ENCODE data around the gene PLPP4. TPM values are rescaled to one million over a fixed set of nuclear protein-coding genes. Genes with fewer than 3 reads are reported as not detected.
A peak's percentile ranks its signal among the peaks of the same experiment; 100 is the strongest.

The PLPP4 gene
- total RNA-seq, 2 donors from 2014 or later = not detected

DNA sequence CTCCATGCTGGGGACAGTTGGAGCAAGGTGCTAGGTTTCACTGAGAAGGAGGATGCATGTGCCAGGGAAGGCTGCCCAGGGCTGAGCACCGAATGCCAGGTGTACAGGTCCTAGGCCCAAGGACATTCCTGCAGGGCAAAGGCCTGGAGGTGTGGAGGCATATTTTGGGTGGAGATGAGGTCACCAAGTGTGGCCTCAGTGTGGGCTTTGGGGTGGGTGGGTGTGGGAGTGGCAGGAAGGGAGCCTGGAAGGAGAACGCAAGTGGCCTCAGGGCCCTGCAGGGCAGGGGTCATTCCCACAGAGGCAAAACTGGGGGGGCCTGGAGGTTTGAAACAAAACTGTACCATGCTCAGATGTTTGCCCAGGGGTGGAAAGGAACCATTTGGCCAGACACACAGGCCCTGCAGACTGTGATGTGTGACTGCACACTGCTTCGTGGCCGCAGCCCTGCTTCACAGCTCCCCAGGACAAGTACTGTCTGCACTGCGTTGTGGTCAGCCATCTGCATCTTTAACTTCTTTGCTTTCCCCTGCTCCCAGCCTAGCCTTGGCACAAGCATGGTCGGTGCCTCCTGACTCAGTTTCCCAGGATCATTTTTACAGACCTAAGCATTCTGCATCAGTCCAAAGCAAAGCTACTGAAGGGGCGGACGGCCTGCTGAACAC, 5.1 kb downstream of the PLPP4 start:
- Mint-ChIP-seq H3K27me3 (peaks cover 21 to 22% of the 10 kb centered on the region in 2 donors), H3K4me3 (no peak overlapping the region), H3K27ac (no peak overlapping the region), H3K9me3 (no peaks in the 10 kb centered on the region), H3K4me1 (ENCODE audit: low read depth in 2 of 2) (no peaks in the 10 kb centered on the region), H3K36me3 (no peaks in the 10 kb centered on the region)
- DNase-seq (ENCODE audit: low spot score) (no peak), ATAC-seq (no peak)

DNA sequence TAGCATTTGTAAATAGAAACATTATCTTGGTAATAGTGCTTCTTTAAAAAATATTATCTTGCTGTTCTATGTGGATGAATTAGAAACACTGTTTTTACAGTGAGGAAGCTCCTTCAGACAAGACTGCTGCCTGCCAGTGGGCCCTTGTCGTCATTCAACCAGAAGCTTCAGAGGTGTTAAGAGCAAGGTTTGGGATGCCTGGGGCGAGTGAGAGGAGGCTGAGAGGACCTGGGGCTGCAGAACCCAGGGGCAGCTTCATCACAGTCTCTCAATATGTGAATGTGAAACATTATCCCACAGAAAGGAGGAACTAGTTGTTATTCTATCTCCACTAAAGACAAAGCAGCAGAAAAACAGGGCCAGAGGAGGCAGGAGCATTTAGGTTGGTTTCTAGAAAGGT, 8.1 kb downstream of the PLPP4 start:
- Mint-ChIP-seq H3K27ac (no peak overlapping the region), H3K4me3 (no peak overlapping the region), H3K36me3 (no peaks in the 10 kb centered on the region), H3K4me1 (ENCODE audit: low read depth in 2 of 2) (no peaks in the 10 kb centered on the region), H3K9me3 (no peaks in the 10 kb centered on the region), H3K27me3 (peaks cover 7 to 8% of the 10 kb centered on the region in 2 donors)
- ATAC-seq = no peak
- DNase-seq (ENCODE audit: low spot score) = no peak

DNA sequence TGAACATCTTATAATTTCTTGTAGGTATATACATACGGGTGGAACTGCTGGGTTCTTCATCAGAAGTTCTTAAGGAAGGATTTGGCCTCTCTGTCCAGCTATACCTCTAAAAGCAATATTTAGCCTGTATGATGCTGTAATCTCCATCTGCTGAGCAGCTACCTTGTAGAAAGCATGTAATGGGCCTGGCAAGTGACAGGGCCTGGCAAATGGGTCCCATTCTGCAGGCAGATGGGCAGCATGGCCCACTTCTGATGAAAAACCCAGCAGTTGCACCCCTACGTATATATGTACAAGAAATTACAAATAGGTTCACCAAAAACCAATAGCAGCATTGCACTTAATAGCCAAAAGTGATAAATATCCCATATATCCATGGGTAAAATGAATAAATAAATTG, 9.0 kb downstream of the PLPP4 start:
- Mint-ChIP-seq H3K27me3 (peaks cover 4 to 6% of the 10 kb centered on the region in 2 donors), H3K4me3 (no peak overlapping the region), H3K27ac (no peak overlapping the region), H3K4me1 (ENCODE audit: low read depth in 2 of 2) (no peaks in the 10 kb centered on the region), H3K9me3 (no peaks in the 10 kb centered on the region), H3K36me3 (no peaks in the 10 kb centered on the region)
- DNase-seq (ENCODE audit: low spot score) = no peak
- no peak for ATAC-seq

DNA sequence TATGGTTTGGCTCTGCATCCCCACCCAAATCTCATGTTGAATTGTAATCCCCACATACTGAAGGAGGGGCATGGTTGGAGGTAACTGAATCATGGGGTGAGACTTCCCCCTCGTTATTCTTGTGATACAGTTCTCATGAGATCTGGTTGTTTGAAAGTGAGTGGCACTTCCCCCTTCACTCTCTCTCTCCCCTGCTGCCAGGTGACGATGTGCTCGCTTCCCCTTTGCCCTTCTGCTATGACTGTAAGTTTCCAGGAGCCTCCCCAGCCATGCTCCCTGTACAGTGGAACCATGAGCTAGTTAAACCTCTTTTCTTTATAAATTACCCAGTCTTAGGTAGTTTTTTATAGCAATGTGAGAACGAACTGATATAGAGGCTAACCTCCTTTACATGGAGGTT, 16.6 kb downstream of the PLPP4 start:
- ATAC-seq = no peak

DNA sequence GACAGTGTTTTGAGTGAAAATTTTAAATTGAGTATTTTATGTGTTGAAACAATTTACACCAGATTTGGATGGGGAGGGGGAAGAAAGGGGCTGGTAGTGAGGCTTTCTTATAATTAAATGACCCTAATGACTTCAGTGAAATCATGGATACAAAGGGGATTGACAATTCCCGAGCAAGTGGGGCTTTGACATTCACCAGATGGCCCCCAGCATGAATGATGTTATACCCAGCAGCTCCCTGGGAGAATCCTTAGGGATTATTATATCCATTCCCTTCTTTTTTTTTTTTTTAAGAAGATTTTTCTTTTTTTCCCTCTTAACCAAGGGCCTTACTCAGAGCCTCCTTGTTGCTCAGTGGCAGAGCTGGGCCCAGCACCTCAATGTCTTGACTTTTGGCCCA, 17.9 kb downstream of the PLPP4 start:
- Mint-ChIP-seq H3K4me1 (ENCODE audit: low read depth in 2 of 2) (no peaks in the 10 kb centered on the region), H3K27ac (no peak overlapping the region), H3K27me3 (peaks cover 26 to 30% of the 10 kb centered on the region in 2 donors), H3K36me3 (peaks cover 6% of the 10 kb centered on the region), H3K9me3 (peaks cover 3% of the 10 kb centered on the region), H3K4me3 (no peak overlapping the region)
- no peak for DNase-seq (ENCODE audit: low spot score)
- no peak for ATAC-seq

More for the DNA sequence above, 16.6 kb downstream of the PLPP4 start:
- no peak overlapping the region for H3K27ac Mint-ChIP-seq
- peaks cover 6% of the 10 kb centered on the region for H3K36me3 Mint-ChIP-seq
- H3K27me3 Mint-ChIP-seq = peaks cover 22% of the 10 kb centered on the region in 2 donors
- peaks cover 3% of the 10 kb centered on the region for H3K9me3 Mint-ChIP-seq
- no peak overlapping the region for H3K4me3 Mint-ChIP-seq
- H3K4me1 Mint-ChIP-seq (ENCODE audit: low read depth in 2 of 2) = no peaks in the 10 kb centered on the region
- DNase-seq (ENCODE audit: low spot score) = no peak

DNA sequence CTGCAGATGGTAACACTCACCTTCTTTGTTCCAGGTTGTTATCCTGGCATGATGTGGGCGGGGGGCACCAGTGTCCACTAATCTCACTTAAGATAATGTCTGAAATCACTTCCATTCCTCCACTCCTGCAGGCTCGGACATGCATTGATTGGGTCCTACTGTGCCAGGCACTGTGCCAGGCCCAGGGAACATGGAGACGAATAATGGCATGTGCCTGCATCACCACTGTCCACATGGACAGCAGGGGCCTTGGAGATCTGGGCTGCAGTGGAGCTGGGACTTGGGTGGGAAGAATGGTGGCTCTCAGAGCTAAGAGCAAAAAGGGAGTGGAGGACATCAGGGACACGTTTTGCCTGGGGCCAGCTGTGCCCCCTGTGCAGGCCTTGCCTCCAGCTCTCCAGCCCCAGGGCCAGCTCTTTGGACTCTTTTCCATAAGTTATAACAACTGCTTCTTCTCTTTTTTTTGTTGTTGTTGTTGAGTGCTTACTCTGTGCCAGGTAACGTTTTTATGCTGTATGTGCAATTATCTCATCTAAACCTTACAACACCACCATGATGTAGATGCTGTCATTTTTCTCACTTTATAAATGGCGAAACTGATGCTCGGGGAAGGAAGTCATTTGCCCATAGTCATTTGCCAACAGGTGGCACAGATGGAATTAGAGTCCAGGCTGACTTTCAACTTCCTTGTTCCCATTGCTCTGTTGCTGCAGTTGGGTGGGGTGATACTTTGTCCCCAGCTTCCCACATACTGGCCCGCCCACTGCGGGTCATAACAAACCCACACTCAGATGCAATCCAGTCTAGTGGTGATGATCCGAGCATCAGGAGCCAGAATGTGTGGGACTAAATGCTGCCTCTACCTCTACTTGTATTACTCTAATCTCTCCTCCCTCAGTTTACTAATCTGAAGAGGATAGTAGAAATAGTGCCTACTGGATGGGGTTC, 19.1 kb downstream of the PLPP4 start:
- no peak for ATAC-seq
- no peaks in the 10 kb centered on the region for H3K4me1 Mint-ChIP-seq (ENCODE audit: low read depth in 2 of 2)
- peaks cover 6% of the 10 kb centered on the region for H3K36me3 Mint-ChIP-seq
- H3K27ac Mint-ChIP-seq = no peak overlapping the region
- DNase-seq (ENCODE audit: low spot score) = no peak
- no peak overlapping the region for H3K4me3 Mint-ChIP-seq
- H3K9me3 Mint-ChIP-seq = peaks cover 3% of the 10 kb centered on the region
- peaks cover 26 to 30% of the 10 kb centered on the region in 2 donors for H3K27me3 Mint-ChIP-seq

DNA sequence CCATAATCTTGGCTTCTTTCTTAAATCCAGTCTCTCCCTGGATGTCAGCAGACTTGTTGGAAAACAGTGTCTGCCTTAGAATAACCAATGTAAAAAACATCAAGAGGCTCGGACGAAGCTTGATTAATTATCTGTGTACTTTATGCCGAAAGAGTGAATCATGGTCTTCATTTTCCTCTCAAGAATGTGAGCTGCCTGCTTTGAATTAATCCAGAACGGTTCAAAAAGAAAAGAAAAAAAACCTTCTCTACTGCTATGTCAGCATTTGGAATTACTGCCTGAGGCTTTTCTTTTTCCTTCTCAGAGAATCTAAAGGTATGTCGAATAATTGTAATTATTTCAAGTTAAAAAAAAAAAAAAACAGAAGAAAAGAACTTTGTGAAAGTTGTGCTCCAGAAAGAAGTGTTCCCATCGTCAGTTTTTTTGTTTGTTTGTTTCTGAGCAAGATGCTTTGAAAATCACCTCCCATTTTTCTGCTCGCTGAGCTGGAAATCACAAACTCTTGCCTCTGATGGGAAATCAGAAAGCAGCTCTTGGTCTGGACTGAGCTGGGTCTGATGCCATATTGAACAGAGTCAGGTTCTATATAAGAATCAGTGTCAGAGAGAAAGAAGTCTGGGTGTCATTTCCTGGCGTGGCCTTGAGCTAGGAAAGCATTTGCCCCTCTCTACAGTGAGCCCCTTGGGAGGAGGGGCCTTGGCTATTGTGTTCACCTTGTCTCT, 20.2 kb downstream of the PLPP4 start:
- DNase-seq (ENCODE audit: low spot score) (no peak), ATAC-seq (peak in 1 of 2 donors; percentile 11)
- peaks cover 28 to 30% of the 10 kb centered on the region in 2 donors for H3K27me3 Mint-ChIP-seq
- peaks cover 12% of the 10 kb centered on the region for H3K36me3 Mint-ChIP-seq
- H3K4me3 Mint-ChIP-seq = no peak overlapping the region
- peaks cover 8% of the 10 kb centered on the region for H3K9me3 Mint-ChIP-seq
- H3K4me1 Mint-ChIP-seq (ENCODE audit: low read depth in 2 of 2) = no peaks in the 10 kb centered on the region
- H3K27ac Mint-ChIP-seq = no peak overlapping the region

DNA sequence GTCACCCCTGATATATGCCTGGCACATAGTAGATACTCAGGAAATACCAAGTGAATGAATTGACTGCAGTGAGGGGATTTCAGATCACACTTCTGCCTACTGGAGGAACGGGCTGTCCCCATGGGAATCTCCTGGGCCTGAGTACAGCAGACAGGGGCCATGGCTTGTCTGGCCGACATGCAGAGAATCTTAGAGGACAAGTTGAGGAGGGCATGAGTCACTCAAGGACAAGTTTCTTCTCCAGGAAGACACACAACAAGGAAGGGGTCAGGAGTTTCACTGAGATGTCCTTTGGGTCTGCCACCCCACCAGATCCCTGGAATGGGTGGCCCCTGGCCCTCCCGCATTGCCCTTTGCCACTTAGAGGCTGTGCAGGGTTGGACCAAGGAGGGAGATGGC, 20.7 kb downstream of the PLPP4 start:
- Mint-ChIP-seq H3K27me3 (peaks cover 23 to 28% of the 10 kb centered on the region in 2 donors), H3K9me3 (peaks cover 10% of the 10 kb centered on the region), H3K4me1 (ENCODE audit: low read depth in 2 of 2) (no peaks in the 10 kb centered on the region), H3K36me3 (peaks cover 12% of the 10 kb centered on the region), H3K4me3 (no peak overlapping the region), H3K27ac (no peak overlapping the region)
- no peak for DNase-seq (ENCODE audit: low spot score)
- ATAC-seq = peak in 1 of 2 donors; percentile 40

DNA sequence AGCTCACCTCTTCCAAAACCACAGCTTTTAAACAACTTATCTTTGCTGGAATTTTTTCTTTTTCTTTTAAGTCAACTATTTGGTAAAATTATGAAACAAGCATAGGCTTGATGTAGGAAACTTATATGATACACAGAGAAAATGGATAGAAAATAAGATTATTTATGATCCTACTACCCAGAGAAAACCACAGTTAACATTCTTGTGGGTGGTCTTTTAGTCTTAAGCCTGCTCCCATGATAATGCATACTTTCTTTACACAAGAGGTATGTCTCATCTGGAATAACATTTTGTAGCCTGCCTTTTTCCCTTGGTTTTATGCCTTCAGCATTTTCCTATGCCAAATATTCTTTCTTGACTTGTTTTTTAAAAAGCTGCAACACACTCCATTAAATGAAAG, 21.4 kb downstream of the PLPP4 start:
- H3K4me1 Mint-ChIP-seq (ENCODE audit: low read depth in 2 of 2) = no peaks in the 10 kb centered on the region
- peaks cover 9% of the 10 kb centered on the region for H3K36me3 Mint-ChIP-seq
- H3K27ac Mint-ChIP-seq = no peak overlapping the region
- DNase-seq (ENCODE audit: low spot score) (no peak), ATAC-seq (no peak)
- H3K4me3 Mint-ChIP-seq = no peak overlapping the region
- H3K9me3 Mint-ChIP-seq = peaks cover 7% of the 10 kb centered on the region
- peaks cover 16 to 25% of the 10 kb centered on the region in 2 donors for H3K27me3 Mint-ChIP-seq

DNA sequence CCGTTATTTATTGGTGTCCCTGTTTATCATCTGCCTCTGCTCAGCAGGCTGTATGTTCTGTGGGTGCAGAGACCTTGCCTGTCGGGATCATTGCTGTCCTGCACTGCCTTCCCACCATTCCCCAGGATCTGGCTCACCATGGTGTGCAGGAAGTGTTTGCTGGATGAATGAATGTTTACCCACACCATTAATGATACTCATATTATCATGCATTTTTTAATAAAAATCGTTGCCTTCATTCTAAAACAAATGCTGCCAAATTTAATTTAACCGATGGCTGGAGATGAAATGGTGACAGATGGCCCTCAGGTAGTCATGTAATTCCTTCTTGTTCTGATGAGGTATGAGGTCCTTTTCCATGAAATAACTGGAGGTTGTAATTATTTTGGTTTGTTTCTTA, 22.5 kb downstream of the PLPP4 start:
- Mint-ChIP-seq H3K4me1 (ENCODE audit: low read depth in 2 of 2) (no peaks in the 10 kb centered on the region), H3K9me3 (peaks cover 7% of the 10 kb centered on the region), H3K4me3 (no peak overlapping the region), H3K27ac (no peak overlapping the region), H3K27me3 (peaks cover 8 to 19% of the 10 kb centered on the region in 2 donors), H3K36me3 (peaks cover 9% of the 10 kb centered on the region)
- DNase-seq (ENCODE audit: low spot score) (no peak), ATAC-seq (no peak)

DNA sequence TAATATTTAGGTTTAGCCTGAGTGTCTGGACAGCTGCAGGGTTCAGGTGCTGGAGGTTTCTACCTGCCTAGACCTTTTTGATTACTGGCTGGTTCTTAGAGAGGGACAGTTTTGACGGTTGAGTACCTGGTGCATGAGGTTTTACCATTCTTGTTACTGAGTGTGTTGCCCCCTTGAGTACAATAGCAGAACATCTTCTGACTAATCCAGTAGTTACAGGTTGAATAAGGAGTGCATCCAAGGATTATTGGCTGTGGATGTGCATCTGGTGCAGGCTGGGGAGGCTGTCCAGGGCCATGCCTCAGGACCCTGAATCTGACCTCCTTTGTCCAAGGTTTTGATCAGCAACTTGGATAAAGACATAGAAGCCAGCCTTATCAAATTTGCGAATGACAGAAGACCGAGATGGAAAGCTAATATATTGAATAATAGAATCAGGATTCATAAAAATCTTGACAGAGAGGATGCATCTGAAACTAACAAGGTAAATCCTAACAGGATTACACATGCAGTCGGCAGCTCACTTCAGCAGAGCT, 23.1 kb downstream of the PLPP4 start:
- Mint-ChIP-seq H3K9me3 (peaks cover 7% of the 10 kb centered on the region), H3K36me3 (peaks cover 9% of the 10 kb centered on the region), H3K27ac (no peak overlapping the region), H3K27me3 (peaks cover 8 to 19% of the 10 kb centered on the region in 2 donors), H3K4me1 (ENCODE audit: low read depth in 2 of 2) (no peaks in the 10 kb centered on the region), H3K4me3 (no peak overlapping the region)
- DNase-seq (ENCODE audit: low spot score) = no peak
- ATAC-seq = no peak

DNA sequence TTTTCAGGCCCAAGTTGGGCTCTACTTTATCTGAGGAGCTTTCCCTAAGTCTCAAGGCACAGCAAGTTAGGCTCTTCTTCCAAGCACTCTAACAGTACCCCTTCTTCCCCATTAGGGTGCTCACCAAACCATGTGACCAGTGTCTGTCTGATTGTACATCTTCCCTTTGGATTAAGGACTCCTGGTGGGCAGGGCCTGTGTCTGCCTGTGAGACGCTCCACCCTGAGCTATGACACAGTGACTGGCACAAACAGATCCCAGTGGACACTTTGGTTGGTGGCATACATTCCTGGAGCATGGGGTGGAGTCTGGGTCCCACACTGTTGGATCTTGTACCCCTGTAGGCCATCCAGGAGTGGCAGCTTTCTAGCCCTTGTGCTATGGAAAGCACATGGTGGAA, 23.8 kb downstream of the PLPP4 start:
- peak in 1 of 2 donors; percentile 11 for ATAC-seq
- Mint-ChIP-seq H3K27ac (no peak overlapping the region), H3K9me3 (peaks cover 7% of the 10 kb centered on the region), H3K4me3 (no peak overlapping the region), H3K36me3 (peaks cover 9% of the 10 kb centered on the region), H3K27me3 (peaks cover 8 to 18% of the 10 kb centered on the region in 2 donors), H3K4me1 (ENCODE audit: low read depth in 2 of 2) (no peaks in the 10 kb centered on the region)
- DNase-seq (ENCODE audit: low spot score) = no peak

DNA sequence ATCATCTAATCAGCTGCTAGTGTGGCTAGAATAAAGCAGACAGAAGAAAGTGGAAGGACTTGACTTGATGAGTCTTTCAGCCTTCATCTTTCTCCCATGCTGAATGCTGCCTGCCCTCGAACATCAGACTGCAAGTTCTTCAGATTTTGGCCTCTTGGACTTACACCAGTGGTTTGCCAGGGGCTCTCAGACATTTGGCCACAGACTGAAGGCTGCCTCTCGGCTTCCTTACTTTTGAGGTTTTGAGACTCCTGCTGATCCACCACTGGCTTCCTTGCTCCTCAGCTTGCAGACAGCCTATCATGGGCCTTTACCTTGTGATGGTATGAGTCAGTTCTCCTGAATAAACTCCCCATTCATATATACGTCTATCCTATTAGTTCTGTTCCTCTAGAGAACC, 26.0 kb downstream of the PLPP4 start:
- no peak overlapping the region for H3K4me3 Mint-ChIP-seq
- H3K9me3 Mint-ChIP-seq = peaks cover 7% of the 10 kb centered on the region
- no peak for DNase-seq (ENCODE audit: low spot score)
- H3K4me1 Mint-ChIP-seq (ENCODE audit: low read depth in 2 of 2) = no peaks in the 10 kb centered on the region
- peaks cover 9% of the 10 kb centered on the region for H3K36me3 Mint-ChIP-seq
- no peak for ATAC-seq
- H3K27me3 Mint-ChIP-seq = peaks cover 15 to 20% of the 10 kb centered on the region in 2 donors
- no peak overlapping the region for H3K27ac Mint-ChIP-seq
